ENCODE data around the gene EEA1.

EEA1 gene

GRCh38 chr12:92745856-92746550 is 183.1 kb downstream of the EEA1 start:
- no peak for DNase-seq (ENCODE audit: low read depth)

- no peak for DNase-seq (ENCODE audit: low read depth)
Measured at GRCh38 chr12:92743026-92743425, 186.1 kb downstream of the EEA1 start.

GRCh38 chr12:92740411-92740810 is 188.7 kb downstream of the EEA1 start:
- no peak for DNase-seq (ENCODE audit: low read depth)

- DNase-seq (ENCODE audit: low read depth) = no peak
Measured at GRCh38 chr12:92739113-92739512, 190.0 kb downstream of the EEA1 start.

GRCh38 chr12:92737855-92738850 is 190.9 kb downstream of the EEA1 start:
- DNase-seq (ENCODE audit: low read depth) = no peak

GRCh38 chr12:92736605-92737004 is 192.5 kb downstream of the EEA1 start:
- DNase-seq (ENCODE audit: low read depth) = no peak

- no peak for DNase-seq (ENCODE audit: low read depth)
Measured at GRCh38 chr12:92735131-92735721, 193.9 kb downstream of the EEA1 start.

GRCh38 chr12:92733661-92734060 is 195.4 kb downstream of the EEA1 start:
- DNase-seq (ENCODE audit: low read depth) = no peak

GRCh38 chr12:92733181-92733580 is 195.9 kb downstream of the EEA1 start:
- no peak for DNase-seq (ENCODE audit: low read depth)

GRCh38 chr12:92732716-92733115 is 196.4 kb downstream of the EEA1 start:
- no peak for DNase-seq (ENCODE audit: low read depth)

GRCh38 chr12:92732216-92732615 is 196.9 kb downstream of the EEA1 start:
- DNase-seq (ENCODE audit: low read depth) = no peak

GRCh38 chr12:92730758-92731157 is 198.3 kb downstream of the EEA1 start:
- DNase-seq (ENCODE audit: low read depth) = no peak

- no peak for DNase-seq (ENCODE audit: low read depth)
Measured at GRCh38 chr12:92729773-92730305, 199.3 kb downstream of the EEA1 start.

- no peak for DNase-seq (ENCODE audit: low read depth)
Measured at GRCh38 chr12:92726850-92727249, 202.2 kb downstream of the EEA1 start.

GRCh38 chr12:92722897-92723296 is 206.2 kb downstream of the EEA1 start:
- DNase-seq (ENCODE audit: low read depth) = no peak

GRCh38 chr12:92721656-92722055 is 207.4 kb downstream of the EEA1 start:
- DNase-seq (ENCODE audit: low read depth) = no peak

- no peak for DNase-seq (ENCODE audit: low read depth)
Measured at GRCh38 chr12:92721130-92721529, 208.0 kb downstream of the EEA1 start.
